GM23338 (cell line): ENCODE measurements around the gene SCN4A.

Experiments used
- CTCF ChIP-seq, 2 experiments: fragments of 200-600 bp in 1 of 2; sonication (generic) in 1 of 2; conservative IDR thresholded peaks; 2 replicates each; pipeline versions ENCODE4 v1.5.1 to v1.6.1; 2016 to 2017; ENCODE audit warnings: antibody characterized with exemption in 2 of 2, low read depth in 2 of 2, mild to moderate bottlenecking in 2 of 2, moderate library complexity in 1 of 2
- EZH2 ChIP-seq: fragments of 200-600 bp; sonication (generic); IDR thresholded peaks from one replicate; pipeline ENCODE4 v1.8.0; 2017; ENCODE audit warnings: antibody characterized with exemption, mild to moderate bottlenecking, low read depth; ENCODE audit not compliant: unreplicated experiment
- EZH2phosphoT487 ChIP-seq: fragments of 200-600 bp; sonication (generic); IDR thresholded peaks from one replicate; pipeline ENCODE4 v1.8.1; 2018; ENCODE audit warnings: antibody characterized with exemption; ENCODE audit not compliant: unreplicated experiment
- JUNB ChIP-seq: IDR thresholded peaks from one replicate; pipeline ENCODE4 v1.6.1; 2016; ENCODE audit warnings: antibody characterized with exemption; ENCODE audit not compliant: unreplicated experiment
- REST ChIP-seq: IDR thresholded peaks from one replicate; pipeline ENCODE4 v1.6.1; 2018; ENCODE audit warnings: antibody characterized with exemption; ENCODE audit not compliant: unreplicated experiment
- ZNF114 ChIP-seq: fragments of 250-450 bp; sonication (Bioruptor Pico); IDR thresholded peaks from 2 replicates; pipeline ENCODE4 v1.5.0; 2020; ENCODE audit warnings: mild to moderate bottlenecking, moderate library complexity

- TF ChIP-seq CTCF (conservative IDR thresholded peaks at IDR 0.05; ENCODE audit: low read depth in 2 of 2), result no peak
- no peak for TF ChIP-seq REST
- TF ChIP-seq EZH2, result no peak
- TF ChIP-seq JUNB, result no peak
- no peak for TF ChIP-seq ZNF114 (CRISPR knock-in tag)
- TF ChIP-seq EZH2phosphoT487, result no peak
These were observed 10.4 kb downstream of the SCN4A start for GRCh38 chr17:63962298-63962744.
